Spinal cord (tissue), 10 donors: Measurements from ENCODE around the gene LRP1B. TPM values are rescaled to one million over a fixed set of nuclear protein-coding genes. Genes with fewer than 3 reads are reported as not detected.
A peak's percentile ranks its signal among the peaks of the same experiment; 100 is the strongest.
"Not testable (repeated sequence)": the region's sequence is repeated elsewhere in the genome, so short reads cannot be mapped to it uniquely, and the experiment has no call there.

Experiments
- DNase-seq, 6 donors: peaks; one replicate each; pipeline versions ENCODE4 v3.0.0 to v3.0.0-alpha.2; 2013 to 2015; ENCODE audit warnings: low spot score in 6 of 6, low read depth in 4 of 6
- H3K27ac ChIP-seq: one replicate; pipeline ENCODE4 v1.5.1; 2013; ENCODE audit warnings: low read depth, low read length, control low read depth
- H3K27me3 ChIP-seq: one replicate; pipeline ENCODE4 v1.6.1; 2013; ENCODE audit warnings: low read length; ENCODE audit not compliant: control insufficient read depth, insufficient read depth
- H3K36me3 ChIP-seq: one replicate; pipeline ENCODE4 v1.6.1; 2013; ENCODE audit warnings: low read length; ENCODE audit not compliant: control insufficient read depth, insufficient read depth
- H3K4me1 ChIP-seq: one replicate; pipeline ENCODE4 v1.6.1; 2013; ENCODE audit warnings: low read length; ENCODE audit not compliant: control insufficient read depth, insufficient read depth
- H3K4me3 ChIP-seq: one replicate; pipeline ENCODE4 v1.5.1; 2013; ENCODE audit warnings: low read depth, low read length, control low read depth
- H3K9me3 ChIP-seq: one replicate; pipeline ENCODE4 v1.6.1; 2013; ENCODE audit warnings: low read length; ENCODE audit not compliant: control insufficient read depth, insufficient read depth
- WGBS: methylation state at CpG from one replicate; pipeline ENCODE4 v1.1.5; 2013; ENCODE audit warnings: missing lambda C conversion rate; ENCODE audit not compliant: insufficient coverage; 5-methylcytosine and 5-hydroxymethylcytosine counted together
- polyA plus RNA-seq, 2 donors: library from polyadenylated mRNA; unstranded; fragments of 120-200 nt; gene quantifications; one replicate each; pipeline ENCODE4 v1.2.1, GENCODE V29; 2013; ENCODE audit not compliant: insufficient read length in 2 of 2
- total RNA-seq, 2 donors: library from RNA; depleted of rRNA in 1 of 2; stranded (reverse); fragments of 120-200 nt in 1 of 2; fragments of >200 nt in 1 of 2; gene quantifications; one replicate each; pipeline versions ENCODE4 v1.2.3 to v1.2.4, GENCODE V29; 2013 to 2014
- donor health status: healthy.

LRP1B gene
- total and polyA plus RNA-seq, 4 donors = 22.1 to 70.2 (median 32.1) TPM

- Histone ChIP-seq H3K4me3 (no peak overlapping the region), H3K9me3 (peaks cover 3% of the 10 kb centered on the region), H3K27ac (no peak overlapping the region), H3K27me3 (no peaks in the 10 kb centered on the region), H3K36me3 (no peaks in the 10 kb centered on the region), H3K4me1 (no peaks in the 10 kb centered on the region)
- no peak for DNase-seq
- WGBS = 75% methylated on average over 1 of the region's 1 CpG
Observed at GRCh38 chr2:141226560-141226959, 904.3 kb downstream of the LRP1B start.

- Histone ChIP-seq H3K36me3 (no peaks in the 10 kb centered on the region), H3K27me3 (no peaks in the 10 kb centered on the region), H3K27ac (no peak overlapping the region), H3K4me3 (no peak overlapping the region), H3K4me1 (no peaks in the 10 kb centered on the region), H3K9me3 (no peaks in the 10 kb centered on the region)
- no peak for DNase-seq
- no CpG with 5 or more reads among the region's 2 CpGs for WGBS
Observed at GRCh38 chr2:141207036-141207385, 923.8 kb downstream of the LRP1B start.

- no CpG with 5 or more reads among the region's 6 CpGs for WGBS
- no peak overlapping the region for H3K27ac ChIP-seq
- H3K4me3 ChIP-seq = no peak overlapping the region
- H3K9me3 ChIP-seq = no peaks in the 10 kb centered on the region
- no peaks in the 10 kb centered on the region for H3K27me3 ChIP-seq
- DNase-seq = peak in 1 of 6 donors; percentile 47
- no peaks in the 10 kb centered on the region for H3K4me1 ChIP-seq
- no peaks in the 10 kb centered on the region for H3K36me3 ChIP-seq
Observed at GRCh38 chr2:141201016-141201565, 929.7 kb downstream of the LRP1B start.

- Histone ChIP-seq H3K9me3 (no peaks in the 10 kb centered on the region), H3K4me1 (no peaks in the 10 kb centered on the region), H3K27ac (no peak overlapping the region), H3K4me3 (no peak overlapping the region), H3K27me3 (no peaks in the 10 kb centered on the region), H3K36me3 (no peaks in the 10 kb centered on the region)
- WGBS = no CpG with 5 or more reads among the region's 1 CpG
- no peak for DNase-seq
Observed at GRCh38 chr2:141200191-141200590, 930.6 kb downstream of the LRP1B start.

- Histone ChIP-seq H3K27ac (no peak overlapping the region), H3K4me1 (no peaks in the 10 kb centered on the region), H3K9me3 (no peaks in the 10 kb centered on the region), H3K27me3 (no peaks in the 10 kb centered on the region), H3K36me3 (no peaks in the 10 kb centered on the region), H3K4me3 (no peak overlapping the region)
- no peak for DNase-seq
Observed at GRCh38 chr2:141199711-141200110, 931.1 kb downstream of the LRP1B start.

GRCh38 chr2:141195087-141195486 is 935.7 kb downstream of the LRP1B start:
- H3K27me3 ChIP-seq = no peaks in the 10 kb centered on the region
- H3K9me3 ChIP-seq = no peaks in the 10 kb centered on the region
- no peak overlapping the region for H3K4me3 ChIP-seq
- no peak overlapping the region for H3K27ac ChIP-seq
- DNase-seq = no peak
- H3K36me3 ChIP-seq = no peaks in the 10 kb centered on the region
- H3K4me1 ChIP-seq = no peaks in the 10 kb centered on the region
- WGBS = 88% methylated on average over 1 of the region's 1 CpG

- Histone ChIP-seq H3K36me3 (no peaks in the 10 kb centered on the region), H3K27ac (no peak overlapping the region), H3K27me3 (no peaks in the 10 kb centered on the region), H3K4me1 (no peaks in the 10 kb centered on the region), H3K9me3 (no peaks in the 10 kb centered on the region), H3K4me3 (no peak overlapping the region)
- peak in 4 of 6 donors; percentile 6 to 81 (median 44) for DNase-seq
- no CpG with 5 or more reads among the region's 4 CpGs for WGBS
Observed at GRCh38 chr2:141187075-141187439, 943.8 kb downstream of the LRP1B start.

- no peaks in the 10 kb centered on the region for H3K27me3 ChIP-seq
- H3K4me1 ChIP-seq = no peaks in the 10 kb centered on the region
- H3K4me3 ChIP-seq = no peak overlapping the region
- peak in 2 of 6 donors; percentile 4 to 9 for DNase-seq
- no CpG with 5 or more reads among the region's 1 CpG for WGBS
- H3K9me3 ChIP-seq = no peaks in the 10 kb centered on the region
- no peaks in the 10 kb centered on the region for H3K36me3 ChIP-seq
- H3K27ac ChIP-seq = no peak overlapping the region
Observed at GRCh38 chr2:141186413-141187074, 944.3 kb downstream of the LRP1B start.

- H3K36me3 ChIP-seq = no peaks in the 10 kb centered on the region
- DNase-seq = no peak
- H3K4me1 ChIP-seq = no peaks in the 10 kb centered on the region
- no peaks in the 10 kb centered on the region for H3K9me3 ChIP-seq
- H3K27ac ChIP-seq = no peak overlapping the region
- WGBS = no CpG with 5 or more reads among the region's 1 CpG
- no peaks in the 10 kb centered on the region for H3K27me3 ChIP-seq
- H3K4me3 ChIP-seq = no peak overlapping the region
Observed at GRCh38 chr2:141182246-141182645, 948.6 kb downstream of the LRP1B start.

GRCh38 chr2:141169117-141169516 is 961.7 kb downstream of the LRP1B start:
- no CpG with 5 or more reads among the region's 2 CpGs for WGBS
- H3K27me3 ChIP-seq, H3K27ac ChIP-seq, H3K9me3 ChIP-seq, H3K4me1 ChIP-seq, DNase-seq, H3K36me3 ChIP-seq, H3K4me3 ChIP-seq: not testable (repeated sequence)
